Activated CD8-positive, alpha-beta memory T cell treated with anti-CD3 and anti-CD28 coated beads for 24 hours (primary cell): ENCODE results near the gene NAGS.
"Not testable (repeated sequence)": the region's sequence is repeated elsewhere in the genome, so short reads cannot be mapped to it uniquely, and the experiment has no call there.

ENCODE experiments used
- DNase-seq: peaks from one replicate; pipeline ENCODE4 v3.0.0-alpha.2; 2020

Gene NAGS

GRCh38 chr17:44046893-44047292 lies 42.5 kb downstream of the NAGS start:
- DNase-seq, result not testable (repeated sequence)

GRCh38 chr17:44049294-44050060 lies 45.1 kb downstream of the NAGS start:
- DNase-seq, result no peak

GRCh38 chr17:44053125-44053872 lies 48.9 kb downstream of the NAGS start:
- DNase-seq, result no peak
